SK-N-SH (cell line): Measurements from ENCODE around the gene ATXN2. TPM values are rescaled to one million over a fixed set of nuclear protein-coding genes. Genes with fewer than 3 reads are reported as not detected.

Experiments used
- polyA plus RNA-seq, 3 experiments: library from polyadenylated mRNA; depleted of rRNA; stranded (reverse); fragments of >200 nt; gene quantifications; 2 replicates each; pipeline ENCODE4 v1.2.3, GENCODE V29; 2012
- small RNA-seq, 7 experiments: library from RNA; depleted of rRNA; stranded (forward); fragments of <200 nt; gene quantifications; one replicate each; pipeline ENCODE3, GENCODE V24; 2012

The ATXN2 gene
- polyA plus RNA-seq, 1 of the 3 experiments (the other 2 are of a cell fraction): 35.7 TPM

Small RNAs within 50 kb of the gene (small RNA-seq; reads per million reads assigned to genes)
- 0 reads per million in 7 experiments for gene RF00066

Other genes starting within 250 kb of the ATXN2 start
- gene PHETA1, start 230.2 kb downstream of the ATXN2 start, polyA plus RNA-seq (2012; rRNA removed): 7.3 and 8.1 TPM in 2 replicates
- 14.4 and 15.6 TPM in 2 replicates for gene SH2B3, start 193.4 kb downstream of the ATXN2 start, polyA plus RNA-seq (2012; rRNA removed)
- gene BRAP, start 86.6 kb upstream of the ATXN2 start, polyA plus RNA-seq (2012; rRNA removed): 11.4 and 11.7 TPM in 2 replicates
- gene ACAD10, start 86.7 kb upstream of the ATXN2 start, polyA plus RNA-seq (2012; rRNA removed): 24.6 and 29.0 TPM in 2 replicates
- gene ALDH2, start 167.6 kb upstream of the ATXN2 start, polyA plus RNA-seq (2012; rRNA removed): 60.4 and 67.5 TPM in 2 replicates
- 38.1 and 45.0 TPM in 2 replicates for gene MAPKAPK5, start 242.9 kb upstream of the ATXN2 start, polyA plus RNA-seq (2012; rRNA removed)